Upper lobe of left lung (tissue), 4 donors: ENCODE measurements around the gene SLFN12L.

ENCODE experiments used
- EP300 ChIP-seq, 4 donors: sonication (generic); formaldehyde crosslinking; IDR thresholded peaks; one replicate each; pipeline ENCODE4 v1.5.1; 2017; ENCODE audit warnings: antibody characterized with exemption in 4 of 4, control low read depth in 2 of 4
- POLR2A ChIP-seq, 4 donors: fragments of 450-650 bp; IDR thresholded peaks; one replicate each; pipeline ENCODE4 v1.5.1; 2016 to 2017; ENCODE audit warnings: antibody characterized with exemption in 4 of 4, mild to moderate bottlenecking in 2 of 4
- POLR2AphosphoS5 ChIP-seq, 2 donors: sonication (generic); formaldehyde crosslinking; IDR thresholded peaks; one replicate each; pipeline ENCODE4 v1.5.1; 2017; ENCODE audit warnings: antibody characterized with exemption in 2 of 2
- TF ChIP-seq, protein P1 (sequence below), 6 experiments: fragments of 450-650 bp in 4 of 6; fragments of 200-600 bp in 2 of 6; sonication (generic) in 2 of 6; IDR thresholded peaks; one replicate each; pipeline ENCODE4 v1.5.1; 2016 to 2019; ENCODE audit warnings: antibody characterized with exemption in 6 of 6

DNA sequence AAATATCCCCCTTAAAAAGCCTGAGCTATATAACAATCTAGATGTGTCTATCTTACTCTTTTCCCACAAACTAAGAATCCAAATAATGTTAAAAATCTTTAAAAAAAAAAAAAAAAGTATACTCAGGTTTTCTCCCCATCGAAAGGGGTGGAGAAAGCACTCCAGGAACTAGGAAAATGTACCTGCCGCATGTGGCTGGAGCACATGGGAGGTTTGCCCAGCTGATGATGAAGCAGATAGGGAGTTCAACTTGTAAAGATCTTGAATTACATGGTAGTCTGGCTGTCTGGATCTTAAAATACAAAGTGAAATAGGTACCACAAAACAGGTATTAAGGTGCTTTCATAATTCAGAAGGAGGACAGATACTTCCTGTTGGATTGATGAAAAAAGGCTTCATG lies 31.9 kb upstream of the SLFN12L start:
- TF ChIP-seq, protein P1, sequence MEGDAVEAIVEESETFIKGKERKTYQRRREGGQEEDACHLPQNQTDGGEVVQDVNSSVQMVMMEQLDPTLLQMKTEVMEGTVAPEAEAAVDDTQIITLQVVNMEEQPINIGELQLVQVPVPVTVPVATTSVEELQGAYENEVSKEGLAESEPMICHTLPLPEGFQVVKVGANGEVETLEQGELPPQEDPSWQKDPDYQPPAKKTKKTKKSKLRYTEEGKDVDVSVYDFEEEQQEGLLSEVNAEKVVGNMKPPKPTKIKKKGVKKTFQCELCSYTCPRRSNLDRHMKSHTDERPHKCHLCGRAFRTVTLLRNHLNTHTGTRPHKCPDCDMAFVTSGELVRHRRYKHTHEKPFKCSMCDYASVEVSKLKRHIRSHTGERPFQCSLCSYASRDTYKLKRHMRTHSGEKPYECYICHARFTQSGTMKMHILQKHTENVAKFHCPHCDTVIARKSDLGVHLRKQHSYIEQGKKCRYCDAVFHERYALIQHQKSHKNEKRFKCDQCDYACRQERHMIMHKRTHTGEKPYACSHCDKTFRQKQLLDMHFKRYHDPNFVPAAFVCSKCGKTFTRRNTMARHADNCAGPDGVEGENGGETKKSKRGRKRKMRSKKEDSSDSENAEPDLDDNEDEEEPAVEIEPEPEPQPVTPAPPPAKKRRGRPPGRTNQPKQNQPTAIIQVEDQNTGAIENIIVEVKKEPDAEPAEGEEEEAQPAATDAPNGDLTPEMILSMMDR (IDR thresholded peaks at IDR 0.05): no peak
- no peak for TF ChIP-seq POLR2AphosphoS5 (IDR thresholded peaks at IDR 0.05)
- TF ChIP-seq POLR2A (IDR thresholded peaks at IDR 0.05): no peak
- no peak for TF ChIP-seq EP300 (IDR thresholded peaks at IDR 0.05)
